SK-N-SH (cell line): Measurements from ENCODE around the gene PM20D2. TPM values are rescaled to one million over a fixed set of nuclear protein-coding genes. Genes with fewer than 3 reads are reported as not detected.

Experiments
- CTCF ChIA-PET: fragments of 300-600, 350-600 bp; formaldehyde crosslinking; extraction: SDS; loops from one replicate; lab custom pipeline; 2021; lab: Yijun Ruan, JAX
- POLR2A ChIA-PET: fragments of 350-600 bp; sonication (Branson Sonifier 250); formaldehyde crosslinking; extraction: SDS; loops from one replicate; lab custom pipeline; 2020; ENCODE audit warnings: antibody characterized with exemption, inconsistent platforms; lab: Yijun Ruan, JAX
- DNase-seq: peaks from one replicate; pipeline ENCODE4 v3.0.0; 2012
- H2AFZ ChIP-seq: fragments of 200-600 bp; sonication (generic); 2 replicates; pipeline ENCODE4 v1.8.1; 2016; ENCODE audit warnings: antibody characterized with exemption, mild to moderate bottlenecking, low read depth
- H3F3A ChIP-seq: fragments of 200-600 bp; sonication (generic); replicated peaks from 2 replicates; pipeline ENCODE3; 2016; ENCODE audit warnings: antibody characterized with exemption, mild to moderate bottlenecking; ENCODE audit not compliant: insufficient read depth
- H3K27ac ChIP-seq, 2 experiments: fragments of 200-500 bp in 1 of 2; fragments of 200-600 bp in 1 of 2; sonication (Bioruptor generic) in 1 of 2; sonication (generic), shearing (Covaris generic) in 1 of 2; 2 replicates each; pipeline versions ENCODE4 v1.5.1 to v1.6.1; 2014 to 2016; ENCODE audit warnings: low read depth in 2 of 2, inconsistent platforms in 1 of 2, low read length in 1 of 2, mild to moderate bottlenecking in 1 of 2, mixed read lengths in 1 of 2
- H3K27me3 ChIP-seq: fragments of 200-600 bp; sonication (generic), shearing (Covaris generic); 2 replicates; pipeline ENCODE4 v1.6.1; 2016; ENCODE audit warnings: mixed run types; ENCODE audit not compliant: insufficient read depth
- H3K36me3 ChIP-seq, 2 experiments: fragments of 200-500 bp in 1 of 2; fragments of 200-600 bp in 1 of 2; sonication (Bioruptor generic) in 1 of 2; sonication (generic) in 1 of 2; replicated peaks in 1 of 2; 2 replicates each; pipeline versions ENCODE3 to v1.5.1; 2014 to 2016; ENCODE audit warnings: low read length in 1 of 2, mild to moderate bottlenecking in 1 of 2; ENCODE audit not compliant: insufficient read depth in 2 of 2, control insufficient read depth in 1 of 2
- H3K4me1 ChIP-seq, 2 experiments: fragments of 200-500 bp in 1 of 2; fragments of 200-600 bp in 1 of 2; sonication (Bioruptor generic) in 1 of 2; sonication (generic), shearing (Covaris generic) in 1 of 2; 2 replicates each; pipeline versions ENCODE4 v1.5.1 to v1.6.1; 2014 to 2016; ENCODE audit warnings: low read depth in 1 of 2, low read length in 1 of 2, mixed run types in 1 of 2; ENCODE audit not compliant: insufficient read depth in 2 of 2, control insufficient read depth in 1 of 2
- H3K4me2 ChIP-seq: fragments of 200-600 bp; sonication (generic), shearing (Covaris generic); 2 replicates; pipeline ENCODE4 v1.6.1; 2017; ENCODE audit warnings: mixed run types
- H3K4me3 ChIP-seq, 2 experiments: fragments of 200-500 bp in 1 of 2; fragments of 200-600 bp in 1 of 2; sonication (Bioruptor generic) in 1 of 2; sonication (generic), shearing (Covaris generic) in 1 of 2; 2 replicates each; pipeline versions ENCODE4 v1.5.1 to v1.8.1; 2014 to 2016; ENCODE audit warnings: low read depth in 2 of 2, inconsistent platforms in 1 of 2, low read length in 1 of 2, mild to moderate bottlenecking in 1 of 2, mixed read lengths in 1 of 2, moderate library complexity in 1 of 2
- H3K79me2 ChIP-seq: fragments of 200-600 bp; sonication (generic); 2 replicates; pipeline ENCODE4 v1.8.1; 2017; ENCODE audit warnings: mild to moderate bottlenecking; ENCODE audit not compliant: insufficient read depth
- H3K9ac ChIP-seq: fragments of 200-600 bp; sonication (generic); 2 replicates; pipeline ENCODE4 v1.6.1; 2017; ENCODE audit warnings: mixed run types
- H3K9me2 ChIP-seq: fragments of 200-600 bp; sonication (generic); 2 replicates; pipeline ENCODE4 v1.6.1; 2017; ENCODE audit warnings: mixed run types
- H3K9me3 ChIP-seq: fragments of 200-600 bp; sonication (generic); 2 replicates; pipeline ENCODE4 v1.6.1; 2017; ENCODE audit warnings: mixed run types, mild to moderate bottlenecking, moderate library complexity
- H4K20me1 ChIP-seq: fragments of 200-600 bp; sonication (generic); 2 replicates; pipeline ENCODE4 v1.6.1; 2017; ENCODE audit warnings: mild to moderate bottlenecking, mixed run types; ENCODE audit not compliant: insufficient read depth
- CHD2 ChIP-seq: fragments of 150-350 bp; IDR thresholded peaks from 2 replicates; pipeline ENCODE4 v1.6.1; 2018; ENCODE audit warnings: low read length; ENCODE audit not compliant: partially characterized antibody
- EP300 ChIP-seq, 2 experiments: IDR thresholded peaks; 2 replicates each; pipeline versions ENCODE4 v1.4.0 to v1.6.1; 2012; ENCODE audit warnings: borderline replicate concordance in 1 of 2, low read depth in 1 of 2, low read length in 1 of 2
- FOXM1 ChIP-seq: IDR thresholded peaks from 2 replicates; pipeline ENCODE4 v1.4.0; 2012; ENCODE audit warnings: low read depth, mild to moderate bottlenecking
- GABPA ChIP-seq: IDR thresholded peaks from 2 replicates; pipeline ENCODE4 v1.4.0; 2012; ENCODE audit warnings: low read depth, mild to moderate bottlenecking
- GATA2 ChIP-seq: sonication (generic); formaldehyde crosslinking; IDR thresholded peaks from 2 replicates; pipeline ENCODE4 v1.5.0; 2020; ENCODE audit warnings: mild to moderate bottlenecking, missing genetic modification reagents
- NFIC ChIP-seq: IDR thresholded peaks from 2 replicates; pipeline ENCODE4 v1.4.0; 2012; ENCODE audit warnings: borderline replicate concordance
- NRF1 ChIP-seq: IDR thresholded peaks from 2 replicates; pipeline ENCODE4 v1.6.1; 2012; ENCODE audit warnings: low read depth, mild to moderate bottlenecking, low read length
- RAD21 ChIP-seq: IDR thresholded peaks from 2 replicates; pipeline ENCODE4 v1.6.1; 2012; ENCODE audit warnings: mild to moderate bottlenecking, low read length
- RCOR1 ChIP-seq: fragments of 150-350 bp; IDR thresholded peaks from 2 replicates; pipeline ENCODE4 v1.6.1; 2017; ENCODE audit warnings: antibody characterized with exemption, low read length
- RXRA ChIP-seq: IDR thresholded peaks from 2 replicates; pipeline ENCODE4 v1.4.0; 2012; ENCODE audit warnings: low read depth, mild to moderate bottlenecking, borderline replicate concordance
- SIN3A ChIP-seq: IDR thresholded peaks from 2 replicates; pipeline ENCODE4 v1.6.1; 2012; ENCODE audit warnings: low read depth, mild to moderate bottlenecking, low read length, moderate library complexity, borderline replicate concordance
- SMC3 ChIP-seq: IDR thresholded peaks from 2 replicates; pipeline ENCODE4 v1.6.1; 2012; ENCODE audit warnings: low read depth, low read length, improper control_type of control experiment
- TAF1 ChIP-seq: IDR thresholded peaks from 2 replicates; pipeline ENCODE4 v1.6.1; 2012; ENCODE audit warnings: low read depth, mild to moderate bottlenecking, low read length, moderate library complexity, borderline replicate concordance
- TEAD4 ChIP-seq: IDR thresholded peaks from 2 replicates; pipeline ENCODE4 v1.4.0; 2012; ENCODE audit warnings: mild to moderate bottlenecking, borderline replicate concordance; ENCODE audit not compliant: insufficient read depth
- YY1 ChIP-seq: IDR thresholded peaks from 2 replicates; pipeline ENCODE4 v1.4.0; 2012; ENCODE audit warnings: low read depth, mild to moderate bottlenecking
- WGBS: methylation state at CpG from one replicate; pipeline ENCODE4 v1.1.6; 2017; ENCODE audit warnings: low lambda C conversion rate; 5-methylcytosine and 5-hydroxymethylcytosine counted together
- polyA plus RNA-seq, 3 experiments: library from polyadenylated mRNA; depleted of rRNA; stranded (reverse); fragments of >200 nt; gene quantifications; 2 replicates each; pipeline ENCODE4 v1.2.3, GENCODE V29; 2012
- TF ChIP-seq, protein P1 (sequence below): IDR thresholded peaks from 2 replicates; pipeline ENCODE4 v1.4.0; 2012; ENCODE audit warnings: low read depth
- TF ChIP-seq, protein P2 (sequence below): IDR thresholded peaks from 2 replicates; pipeline ENCODE4; 2012
- TF ChIP-seq, protein P3 (sequence below): IDR thresholded peaks from 2 replicates; pipeline ENCODE4 v1.4.0; 2012; ENCODE audit warnings: low read depth, borderline replicate concordance
- TF ChIP-seq, protein P4 (sequence below): fragments of 150-350 bp; IDR thresholded peaks from 2 replicates; pipeline ENCODE4 v1.6.1; 2017; ENCODE audit warnings: antibody characterized with exemption, low read length, low read depth, borderline replicate concordance
- TF ChIP-seq, protein P5 (sequence below): fragments of 200-600 bp; sonication (generic); IDR thresholded peaks from 2 replicates; pipeline ENCODE4 v1.6.1; 2017; ENCODE audit warnings: antibody characterized with exemption, mild to moderate bottlenecking, moderate library complexity

PM20D2 gene
- polyA plus RNA-seq, 1 of the 3 experiments (the other 2 are of a cell fraction): 6.2 TPM

DNA sequence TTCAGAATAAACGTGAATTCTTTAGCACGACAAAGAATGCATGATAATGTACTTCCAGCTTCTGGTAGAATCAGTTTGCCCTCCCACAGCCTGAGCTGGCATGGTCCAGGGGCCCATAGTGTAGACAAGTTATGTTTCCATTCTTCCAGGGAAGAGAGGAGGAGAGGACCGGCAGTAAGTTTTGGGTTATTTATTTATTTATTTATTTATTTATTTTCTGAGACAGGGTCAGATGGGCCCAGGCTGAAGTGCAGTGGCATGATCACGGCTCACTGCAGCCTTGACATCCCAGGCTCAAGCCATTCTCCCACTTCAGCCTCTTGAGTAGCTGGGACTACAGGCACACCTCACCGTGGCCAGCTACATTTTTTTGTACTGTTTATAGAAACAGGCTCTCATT is 66.6 kb downstream of the PM20D2 start:
- Histone ChIP-seq H3K9me3 (no peaks in the 10 kb centered on the region), H3K4me3 (no peak overlapping the region), H4K20me1 (no peaks in the 10 kb centered on the region), H3K9me2 (no peaks in the 10 kb centered on the region), H2AFZ (no peak overlapping the region), H3K79me2 (no peaks in the 10 kb centered on the region), H3K4me2 (no peak overlapping the region), H3K4me1 (peaks cover 0 to 5% of the 10 kb centered on the region in 2 experiments; a peak in 1 of 4 replicates), H3K9ac (no peak overlapping the region), H3K27me3 (no peaks in the 10 kb centered on the region; the same call in 1 of the 2 replicates), H3K36me3 (no peaks in the 10 kb centered on the region), H3K27ac (no peak overlapping the region), H3F3A (no peaks in the 10 kb centered on the region)
- 29% methylated on average over 5 of the region's 5 CpGs for WGBS
- DNase-seq: no peak
- CTCF ChIA-PET: interaction anchor here (1.1 kb wide), 1 partner anchor 230 kb away, joined by 4 read pairs; no protein-coding TSS in a partner anchor
- TF ChIP-seq CHD2 (no peak), GABPA (no peak), YY1 (no peak), SMC3 (no peak), EP300 (IDR thresholded peaks at IDR 0.05; ENCODE audit: borderline replicate concordance in 1 of 2, low read depth in 1 of 2, low read length in 1 of 2) (no peak), RAD21 (no peak), RXRA (no peak), GATA2 (no peak), TAF1 (no peak), NRF1 (no peak), NFIC (no peak), SIN3A (no peak), TEAD4 (no peak), FOXM1 (no peak), RCOR1 (no peak)
- TF ChIP-seq, protein P1, sequence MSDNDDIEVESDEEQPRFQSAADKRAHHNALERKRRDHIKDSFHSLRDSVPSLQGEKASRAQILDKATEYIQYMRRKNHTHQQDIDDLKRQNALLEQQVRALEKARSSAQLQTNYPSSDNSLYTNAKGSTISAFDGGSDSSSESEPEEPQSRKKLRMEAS: no peak
- TF ChIP-seq, protein P2, sequence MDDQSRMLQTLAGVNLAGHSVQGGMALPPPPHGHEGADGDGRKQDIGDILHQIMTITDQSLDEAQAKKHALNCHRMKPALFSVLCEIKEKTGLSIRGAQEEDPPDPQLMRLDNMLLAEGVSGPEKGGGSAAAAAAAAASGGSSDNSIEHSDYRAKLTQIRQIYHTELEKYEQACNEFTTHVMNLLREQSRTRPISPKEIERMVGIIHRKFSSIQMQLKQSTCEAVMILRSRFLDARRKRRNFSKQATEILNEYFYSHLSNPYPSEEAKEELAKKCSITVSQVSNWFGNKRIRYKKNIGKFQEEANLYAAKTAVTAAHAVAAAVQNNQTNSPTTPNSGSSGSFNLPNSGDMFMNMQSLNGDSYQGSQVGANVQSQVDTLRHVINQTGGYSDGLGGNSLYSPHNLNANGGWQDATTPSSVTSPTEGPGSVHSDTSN: no peak
- TF ChIP-seq, protein P3, sequence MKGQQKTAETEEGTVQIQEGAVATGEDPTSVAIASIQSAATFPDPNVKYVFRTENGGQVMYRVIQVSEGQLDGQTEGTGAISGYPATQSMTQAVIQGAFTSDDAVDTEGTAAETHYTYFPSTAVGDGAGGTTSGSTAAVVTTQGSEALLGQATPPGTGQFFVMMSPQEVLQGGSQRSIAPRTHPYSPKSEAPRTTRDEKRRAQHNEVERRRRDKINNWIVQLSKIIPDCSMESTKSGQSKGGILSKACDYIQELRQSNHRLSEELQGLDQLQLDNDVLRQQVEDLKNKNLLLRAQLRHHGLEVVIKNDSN: no peak
- TF ChIP-seq, protein P4, sequence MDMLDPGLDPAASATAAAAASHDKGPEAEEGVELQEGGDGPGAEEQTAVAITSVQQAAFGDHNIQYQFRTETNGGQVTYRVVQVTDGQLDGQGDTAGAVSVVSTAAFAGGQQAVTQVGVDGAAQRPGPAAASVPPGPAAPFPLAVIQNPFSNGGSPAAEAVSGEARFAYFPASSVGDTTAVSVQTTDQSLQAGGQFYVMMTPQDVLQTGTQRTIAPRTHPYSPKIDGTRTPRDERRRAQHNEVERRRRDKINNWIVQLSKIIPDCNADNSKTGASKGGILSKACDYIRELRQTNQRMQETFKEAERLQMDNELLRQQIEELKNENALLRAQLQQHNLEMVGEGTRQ: no peak
- TF ChIP-seq, protein P5, sequence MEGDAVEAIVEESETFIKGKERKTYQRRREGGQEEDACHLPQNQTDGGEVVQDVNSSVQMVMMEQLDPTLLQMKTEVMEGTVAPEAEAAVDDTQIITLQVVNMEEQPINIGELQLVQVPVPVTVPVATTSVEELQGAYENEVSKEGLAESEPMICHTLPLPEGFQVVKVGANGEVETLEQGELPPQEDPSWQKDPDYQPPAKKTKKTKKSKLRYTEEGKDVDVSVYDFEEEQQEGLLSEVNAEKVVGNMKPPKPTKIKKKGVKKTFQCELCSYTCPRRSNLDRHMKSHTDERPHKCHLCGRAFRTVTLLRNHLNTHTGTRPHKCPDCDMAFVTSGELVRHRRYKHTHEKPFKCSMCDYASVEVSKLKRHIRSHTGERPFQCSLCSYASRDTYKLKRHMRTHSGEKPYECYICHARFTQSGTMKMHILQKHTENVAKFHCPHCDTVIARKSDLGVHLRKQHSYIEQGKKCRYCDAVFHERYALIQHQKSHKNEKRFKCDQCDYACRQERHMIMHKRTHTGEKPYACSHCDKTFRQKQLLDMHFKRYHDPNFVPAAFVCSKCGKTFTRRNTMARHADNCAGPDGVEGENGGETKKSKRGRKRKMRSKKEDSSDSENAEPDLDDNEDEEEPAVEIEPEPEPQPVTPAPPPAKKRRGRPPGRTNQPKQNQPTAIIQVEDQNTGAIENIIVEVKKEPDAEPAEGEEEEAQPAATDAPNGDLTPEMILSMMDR: no peak
- POLR2A ChIA-PET: no interaction called here
